ENCODE measurements around the gene VSIR.

Gene VSIR

DNA sequence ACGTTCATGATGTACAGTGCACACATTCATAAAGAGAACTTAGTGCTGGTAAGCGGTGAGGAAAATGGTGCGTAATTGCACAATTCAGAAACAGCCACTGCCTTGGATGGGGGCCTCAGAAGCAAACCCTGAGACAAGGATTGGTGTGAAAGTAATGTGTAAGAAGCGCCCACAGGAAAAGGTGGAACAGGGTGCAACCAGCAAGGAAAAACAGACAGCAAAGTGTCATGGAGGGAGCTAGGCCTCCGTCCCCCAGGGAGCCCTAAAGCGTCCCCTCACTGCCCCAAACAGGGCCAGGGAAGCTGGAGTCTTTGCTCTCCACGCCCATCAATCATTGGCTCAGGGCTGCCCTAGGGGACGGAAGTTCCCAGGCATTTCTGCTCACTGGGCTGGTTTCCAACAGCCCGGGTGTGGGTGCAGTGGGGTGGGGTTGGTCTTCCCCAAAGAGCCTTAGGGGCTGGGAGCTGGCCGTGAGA is 44.1 kb downstream of the VSIR start:
- Histone ChIP-seq H3K36me3 (ENCODE audit: insufficient read depth, insufficient read length, low read length) (no peaks in the 10 kb centered on the region), H3K9ac (ENCODE audit: insufficient read length, low read depth) (no peak overlapping the region), H3K9me3 (ENCODE audit: insufficient read depth, low read length) (no peaks in the 10 kb centered on the region), H3K4me3 (ENCODE audit: insufficient read length, low read depth) (no peak overlapping the region), H3K4me1 (ENCODE audit: insufficient read depth, insufficient read length) (peaks cover 9% of the 10 kb centered on the region), H3K27me3 (ENCODE audit: insufficient read depth, insufficient read length) (peaks cover 4% of the 10 kb centered on the region)
- no peak for DNase-seq (ENCODE audit: low read depth, low spot score)
- TF ChIP-seq SUZ12 (IDR thresholded peaks at IDR 0.05; ENCODE audit: extremely low read depth, insufficient read depth, insufficient read length) (no peak), ZNF274 (IDR thresholded peaks at IDR 0.05; ENCODE audit: low read depth, low read length) (no peak), YY1 (IDR thresholded peaks at IDR 0.05; ENCODE audit: insufficient read depth, insufficient read length) (no peak)

DNA sequence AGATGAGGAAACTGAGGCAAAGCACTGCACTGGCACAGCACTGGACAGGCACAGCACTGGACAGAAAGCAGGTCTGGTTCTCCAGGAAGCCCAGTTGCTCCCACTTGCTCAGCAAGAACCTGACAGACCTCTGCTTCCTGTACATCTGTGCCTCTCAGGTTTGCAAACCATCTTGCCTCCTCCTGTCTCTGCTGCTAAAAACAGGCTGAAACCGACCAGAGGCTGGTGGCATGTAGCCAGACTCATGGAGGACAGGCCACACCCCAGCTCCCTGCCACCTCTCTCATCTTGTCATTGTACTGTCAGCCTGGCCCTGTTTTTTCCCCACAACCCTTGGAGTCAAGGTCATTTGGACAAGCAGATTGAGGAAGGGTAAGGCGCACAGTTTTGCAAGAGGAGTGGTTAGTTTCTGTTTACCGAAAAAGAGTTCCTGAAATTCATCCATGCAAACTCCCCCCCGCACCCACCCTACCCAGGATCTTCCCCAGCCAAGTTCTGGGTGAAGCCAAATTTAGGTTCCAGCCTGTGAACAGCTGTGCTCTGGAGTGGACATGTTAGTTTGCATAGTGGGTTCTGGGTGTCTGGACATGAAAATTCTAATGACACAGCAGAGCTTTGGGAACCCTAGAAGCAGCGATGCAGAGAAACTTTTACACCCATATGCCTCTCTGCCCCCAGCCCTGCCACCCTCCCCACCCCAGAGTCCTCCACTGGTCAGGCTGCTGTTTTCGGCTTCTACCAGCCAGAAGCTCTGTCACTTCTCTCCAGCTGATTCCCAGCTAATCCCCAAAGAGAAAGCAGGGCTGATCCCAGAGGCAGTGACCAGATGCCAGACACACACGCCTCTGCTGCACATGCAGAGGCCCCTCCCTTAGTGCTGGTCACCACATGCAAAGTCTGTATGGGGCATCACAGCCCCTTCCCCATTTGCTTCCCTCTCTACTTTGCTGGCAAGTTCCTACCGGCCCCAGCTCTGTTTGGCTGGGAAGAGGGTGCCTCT is 45.3 kb downstream of the VSIR start:
- Histone ChIP-seq H3K9ac (ENCODE audit: insufficient read length, low read depth) (no peak overlapping the region), H3K27me3 (ENCODE audit: insufficient read depth, insufficient read length) (peaks cover 2% of the 10 kb centered on the region), H3K36me3 (ENCODE audit: insufficient read depth, insufficient read length, low read length) (no peaks in the 10 kb centered on the region), H3K4me1 (ENCODE audit: insufficient read depth, insufficient read length) (peaks cover 9% of the 10 kb centered on the region), H3K4me3 (ENCODE audit: insufficient read length, low read depth) (no peak overlapping the region), H3K9me3 (ENCODE audit: insufficient read depth, low read length) (no peaks in the 10 kb centered on the region)
- no peak for DNase-seq (ENCODE audit: low read depth, low spot score)
- no peak for TF ChIP-seq ZNF274 (IDR thresholded peaks at IDR 0.05; ENCODE audit: low read depth, low read length)
- no peak for TF ChIP-seq SUZ12 (IDR thresholded peaks at IDR 0.05; ENCODE audit: extremely low read depth, insufficient read depth, insufficient read length)
- TF ChIP-seq YY1 (IDR thresholded peaks at IDR 0.05; ENCODE audit: insufficient read depth, insufficient read length) = no peak

GRCh38 chr10:71727105-71727737 is 46.1 kb downstream of the VSIR start:
- no peak overlapping the region for H3K9ac ChIP-seq (ENCODE audit: insufficient read length, low read depth)
- no peak for DNase-seq (ENCODE audit: low read depth, low spot score)

DNA sequence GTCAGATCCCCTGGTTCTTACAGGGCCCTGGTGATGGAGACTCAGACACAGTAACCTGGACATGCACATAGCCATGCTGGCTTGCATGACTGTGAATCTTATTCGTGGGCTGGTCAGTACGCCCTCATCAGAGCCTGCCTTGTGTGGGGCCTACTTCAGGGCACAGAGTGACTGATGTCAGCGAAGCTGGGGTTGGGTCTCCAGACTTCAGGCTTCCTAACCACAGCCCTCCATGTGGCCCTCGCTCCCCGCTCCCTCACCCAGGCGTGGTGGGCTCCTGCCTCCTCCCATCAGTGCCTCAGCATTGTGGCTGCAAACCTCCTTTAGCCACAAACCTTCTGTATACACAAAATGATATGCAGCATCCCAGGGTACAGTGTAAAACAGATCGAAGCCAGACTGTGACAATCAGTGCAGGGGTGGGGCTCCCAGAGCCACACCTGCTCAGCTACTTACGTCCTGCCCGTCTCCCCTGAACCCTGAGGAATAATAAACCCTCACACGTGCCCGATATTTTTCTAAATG is 46.7 kb downstream of the VSIR start:
- Histone ChIP-seq H3K36me3 (ENCODE audit: insufficient read depth, insufficient read length, low read length) (no peaks in the 10 kb centered on the region), H3K9ac (ENCODE audit: insufficient read length, low read depth) (peak overlapping the region; percentile 44), H3K9me3 (ENCODE audit: insufficient read depth, low read length) (no peaks in the 10 kb centered on the region), H3K27me3 (ENCODE audit: insufficient read depth, insufficient read length) (peaks cover under 1% of the 10 kb centered on the region), H3K4me3 (ENCODE audit: insufficient read length, low read depth) (no peak overlapping the region), H3K4me1 (ENCODE audit: insufficient read depth, insufficient read length) (peaks cover 9% of the 10 kb centered on the region)
- TF ChIP-seq ZNF274 (IDR thresholded peaks at IDR 0.05; ENCODE audit: low read depth, low read length) (no peak), SUZ12 (IDR thresholded peaks at IDR 0.05; ENCODE audit: extremely low read depth, insufficient read depth, insufficient read length) (no peak), YY1 (IDR thresholded peaks at IDR 0.05; ENCODE audit: insufficient read depth, insufficient read length) (no peak)
- DNase-seq (ENCODE audit: low read depth, low spot score) = no peak

More at GRCh38 chr10:71727105-71727737, 46.1 kb downstream of the VSIR start:
- no peak for TF ChIP-seq ZNF274 (IDR thresholded peaks at IDR 0.05; ENCODE audit: low read depth, low read length)
- no peak for TF ChIP-seq YY1 (IDR thresholded peaks at IDR 0.05; ENCODE audit: insufficient read depth, insufficient read length)
- TF ChIP-seq SUZ12 (IDR thresholded peaks at IDR 0.05; ENCODE audit: extremely low read depth, insufficient read depth, insufficient read length) = no peak
- Histone ChIP-seq H3K36me3 (ENCODE audit: insufficient read depth, insufficient read length, low read length) (no peaks in the 10 kb centered on the region), H3K27me3 (ENCODE audit: insufficient read depth, insufficient read length) (no peaks in the 10 kb centered on the region), H3K4me3 (ENCODE audit: insufficient read length, low read depth) (no peak overlapping the region), H3K9me3 (ENCODE audit: insufficient read depth, low read length) (no peaks in the 10 kb centered on the region), H3K4me1 (ENCODE audit: insufficient read depth, insufficient read length) (peaks cover 9% of the 10 kb centered on the region)

GRCh38 chr10:71725998-71726579 is 47.2 kb downstream of the VSIR start:
- Histone ChIP-seq H3K9ac (ENCODE audit: insufficient read length, low read depth) (peak overlapping the region; percentile 44), H3K27me3 (ENCODE audit: insufficient read depth, insufficient read length) (peaks cover 6% of the 10 kb centered on the region), H3K4me1 (ENCODE audit: insufficient read depth, insufficient read length) (peaks cover 9% of the 10 kb centered on the region), H3K9me3 (ENCODE audit: insufficient read depth, low read length) (no peaks in the 10 kb centered on the region), H3K36me3 (ENCODE audit: insufficient read depth, insufficient read length, low read length) (no peaks in the 10 kb centered on the region), H3K4me3 (ENCODE audit: insufficient read length, low read depth) (no peak overlapping the region)
- TF ChIP-seq ZNF274 (IDR thresholded peaks at IDR 0.05; ENCODE audit: low read depth, low read length) (no peak), YY1 (IDR thresholded peaks at IDR 0.05; ENCODE audit: insufficient read depth, insufficient read length) (no peak), SUZ12 (IDR thresholded peaks at IDR 0.05; ENCODE audit: extremely low read depth, insufficient read depth, insufficient read length) (no peak)
- peak; percentile 27 for DNase-seq (ENCODE audit: low read depth, low spot score)

DNA sequence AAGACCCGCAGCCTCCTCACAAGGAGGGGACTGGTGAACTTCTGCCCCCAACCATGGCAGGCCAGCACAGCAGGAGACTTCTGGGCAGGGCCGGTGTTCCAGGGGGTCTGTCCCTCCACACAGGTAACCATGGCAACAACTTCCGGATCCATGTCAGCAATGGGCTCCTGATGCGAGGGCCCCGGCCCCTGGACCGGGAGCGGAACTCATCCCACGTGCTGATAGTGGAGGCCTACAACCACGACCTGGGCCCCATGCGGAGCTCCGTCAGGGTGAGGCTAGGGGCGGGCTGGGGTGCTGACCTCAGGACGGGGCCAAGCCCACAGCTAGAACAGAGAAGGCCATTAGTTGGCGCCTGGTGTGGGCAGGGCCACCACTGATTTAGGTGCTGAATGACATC is 48.1 kb downstream of the VSIR start:
- Histone ChIP-seq H3K4me1 (ENCODE audit: insufficient read depth, insufficient read length) (peaks cover 9% of the 10 kb centered on the region), H3K4me3 (ENCODE audit: insufficient read length, low read depth) (no peak overlapping the region), H3K9me3 (ENCODE audit: insufficient read depth, low read length) (no peaks in the 10 kb centered on the region), H3K36me3 (ENCODE audit: insufficient read depth, insufficient read length, low read length) (no peaks in the 10 kb centered on the region), H3K27me3 (ENCODE audit: insufficient read depth, insufficient read length) (peaks cover 9% of the 10 kb centered on the region), H3K9ac (ENCODE audit: insufficient read length, low read depth) (no peak overlapping the region)
- TF ChIP-seq YY1 (IDR thresholded peaks at IDR 0.05; ENCODE audit: insufficient read depth, insufficient read length) (no peak), SUZ12 (IDR thresholded peaks at IDR 0.05; ENCODE audit: extremely low read depth, insufficient read depth, insufficient read length) (no peak), ZNF274 (IDR thresholded peaks at IDR 0.05; ENCODE audit: low read depth, low read length) (no peak)
- no peak for DNase-seq (ENCODE audit: low read depth, low spot score)
